MM.1S (cell line): ENCODE results near the gene CARTPT.

Source experiments
- DNase-seq: peaks from one replicate; pipeline ENCODE4 v3.0.0-alpha.2; 2015
- H2AFZ ChIP-seq: fragments of 300-600 bp; sonication (generic); 2 replicates; pipeline ENCODE4 v1.6.0; 2016; ENCODE audit warnings: antibody characterized with exemption, low read length
- H3F3A ChIP-seq: fragments of 300-600 bp; sonication (generic); 2 replicates; pipeline ENCODE4 v1.6.1; 2016; ENCODE audit warnings: mild to moderate bottlenecking, antibody characterized with exemption, low read length, moderate library complexity, mixed read lengths; ENCODE audit not compliant: insufficient read depth
- H3K27ac ChIP-seq: fragments of 300-600 bp; sonication (generic); 2 replicates; pipeline ENCODE4 v1.5.1; 2016; ENCODE audit warnings: mild to moderate bottlenecking, low read length
- H3K27me3 ChIP-seq: fragments of 300-600 bp; sonication (generic); replicated peaks from 2 replicates; pipeline ENCODE4 v1.6.0; 2016; ENCODE audit warnings: low read length; ENCODE audit not compliant: insufficient read depth
- H3K36me3 ChIP-seq: fragments of 300-600 bp; sonication (generic); replicated peaks from 2 replicates; pipeline ENCODE4 v1.6.1; 2016; ENCODE audit warnings: mild to moderate bottlenecking, low read length, mixed read lengths; ENCODE audit not compliant: insufficient read depth
- H3K4me1 ChIP-seq: fragments of 300-600 bp; sonication (generic); 2 replicates; pipeline ENCODE4 v1.6.1; 2016; ENCODE audit warnings: low read length, mixed read lengths
- H3K4me2 ChIP-seq: fragments of 300-600 bp; sonication (generic); 2 replicates; pipeline ENCODE4 v1.6.0; 2016; ENCODE audit warnings: low read depth, low read length
- H3K4me3 ChIP-seq: fragments of 300-600 bp; sonication (generic); 2 replicates; pipeline ENCODE4 v1.5.1; 2016; ENCODE audit warnings: low read length, mixed read lengths
- H3K79me2 ChIP-seq: fragments of 300-600 bp; sonication (generic); 2 replicates; pipeline ENCODE4 v1.6.1; 2016; ENCODE audit warnings: mixed run types, low read length, mixed read lengths
- H3K9ac ChIP-seq: fragments of 300-600 bp; sonication (generic); 2 replicates; pipeline ENCODE4 v1.6.1; 2016; ENCODE audit warnings: low read length, mixed read lengths
- H3K9me2 ChIP-seq: fragments of 300-600 bp; sonication (generic); replicated peaks from 2 replicates; pipeline ENCODE4 v1.6.1; 2016; ENCODE audit warnings: mild to moderate bottlenecking, low read length, mixed read lengths; ENCODE audit not compliant: insufficient read depth
- H3K9me3 ChIP-seq: fragments of 300-600 bp; sonication (generic); replicated peaks from 2 replicates; pipeline ENCODE4 v1.6.1; 2016; ENCODE audit warnings: mild to moderate bottlenecking, low read length, mixed read lengths; ENCODE audit not compliant: insufficient read depth
- H4K20me1 ChIP-seq: fragments of 300-600 bp; sonication (generic); 2 replicates; pipeline ENCODE4 v1.6.1; 2016; ENCODE audit warnings: mild to moderate bottlenecking, low read length, moderate library complexity, mixed read lengths; ENCODE audit not compliant: insufficient read depth
- EZH2 ChIP-seq: fragments of 300-600 bp; sonication (generic); optimal IDR thresholded peaks from 2 replicates; pipeline ENCODE3; 2017; ENCODE audit warnings: low read depth, mild to moderate bottlenecking, antibody characterized with exemption, low read length, mixed read lengths
- EZH2phosphoT487 ChIP-seq: fragments of 300-600 bp; sonication (generic); IDR thresholded peaks from 2 replicates; pipeline ENCODE4 v1.6.1; 2018; ENCODE audit warnings: antibody characterized with exemption, low read length
- TF ChIP-seq, protein P1 (sequence below): fragments of 300-600 bp; sonication (generic); IDR thresholded peaks from 2 replicates; pipeline ENCODE4 v1.5.1; 2016; ENCODE audit warnings: antibody characterized with exemption, low read length, mixed read lengths

Gene CARTPT

DNA sequence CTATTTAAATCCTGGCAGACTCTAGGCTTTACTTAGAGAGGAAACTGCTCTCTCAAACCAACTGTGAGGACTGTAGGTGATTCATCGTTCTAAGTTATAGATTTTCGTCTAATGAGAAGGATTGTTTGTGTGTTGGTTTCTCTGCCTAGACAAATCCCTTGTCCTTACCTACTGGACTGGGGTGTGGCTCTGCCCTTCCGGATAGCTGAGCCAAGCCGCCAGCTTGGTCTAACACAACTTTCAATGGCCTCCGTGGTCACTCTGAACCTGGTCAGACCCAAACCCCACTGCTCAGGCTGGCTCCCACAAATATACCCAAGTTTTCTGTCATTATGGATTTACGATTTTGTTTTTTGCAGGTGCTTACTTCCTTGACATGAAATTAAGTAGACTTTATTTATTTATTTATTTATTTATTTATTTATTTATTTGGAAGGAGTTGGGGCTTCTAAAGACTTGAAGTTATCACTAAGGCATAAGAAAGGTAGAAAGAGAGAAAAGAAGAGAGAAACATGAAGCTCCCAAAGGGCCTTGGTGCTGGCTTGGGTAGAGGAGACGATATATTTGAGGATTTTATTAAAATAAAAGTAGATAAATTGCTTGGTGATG, 19.0 kb downstream of the CARTPT start:
- no peak overlapping the region for H3K4me2 ChIP-seq
- no peaks in the 10 kb centered on the region for H3F3A ChIP-seq
- no peak overlapping the region for H3K9ac ChIP-seq
- H3K4me1 ChIP-seq = peaks cover 13% of the 10 kb centered on the region; the same call in 1 of the 2 replicates
- no peak for DNase-seq
- no peaks in the 10 kb centered on the region for H3K9me3 ChIP-seq
- no peak overlapping the region for H3K4me3 ChIP-seq
- no peaks in the 10 kb centered on the region for H4K20me1 ChIP-seq
- no peaks in the 10 kb centered on the region for H3K79me2 ChIP-seq
- TF ChIP-seq EZH2 (no peak), EZH2phosphoT487 (no peak)
- TF ChIP-seq, protein P1, sequence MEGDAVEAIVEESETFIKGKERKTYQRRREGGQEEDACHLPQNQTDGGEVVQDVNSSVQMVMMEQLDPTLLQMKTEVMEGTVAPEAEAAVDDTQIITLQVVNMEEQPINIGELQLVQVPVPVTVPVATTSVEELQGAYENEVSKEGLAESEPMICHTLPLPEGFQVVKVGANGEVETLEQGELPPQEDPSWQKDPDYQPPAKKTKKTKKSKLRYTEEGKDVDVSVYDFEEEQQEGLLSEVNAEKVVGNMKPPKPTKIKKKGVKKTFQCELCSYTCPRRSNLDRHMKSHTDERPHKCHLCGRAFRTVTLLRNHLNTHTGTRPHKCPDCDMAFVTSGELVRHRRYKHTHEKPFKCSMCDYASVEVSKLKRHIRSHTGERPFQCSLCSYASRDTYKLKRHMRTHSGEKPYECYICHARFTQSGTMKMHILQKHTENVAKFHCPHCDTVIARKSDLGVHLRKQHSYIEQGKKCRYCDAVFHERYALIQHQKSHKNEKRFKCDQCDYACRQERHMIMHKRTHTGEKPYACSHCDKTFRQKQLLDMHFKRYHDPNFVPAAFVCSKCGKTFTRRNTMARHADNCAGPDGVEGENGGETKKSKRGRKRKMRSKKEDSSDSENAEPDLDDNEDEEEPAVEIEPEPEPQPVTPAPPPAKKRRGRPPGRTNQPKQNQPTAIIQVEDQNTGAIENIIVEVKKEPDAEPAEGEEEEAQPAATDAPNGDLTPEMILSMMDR = no peak
- H3K36me3 ChIP-seq = no peaks in the 10 kb centered on the region
- H3K27ac ChIP-seq = no peak overlapping the region
- no peaks in the 10 kb centered on the region for H3K9me2 ChIP-seq
- H3K27me3 ChIP-seq = no peaks in the 10 kb centered on the region; the same call in 1 of the 2 replicates
- H2AFZ ChIP-seq = no peak overlapping the region

DNA sequence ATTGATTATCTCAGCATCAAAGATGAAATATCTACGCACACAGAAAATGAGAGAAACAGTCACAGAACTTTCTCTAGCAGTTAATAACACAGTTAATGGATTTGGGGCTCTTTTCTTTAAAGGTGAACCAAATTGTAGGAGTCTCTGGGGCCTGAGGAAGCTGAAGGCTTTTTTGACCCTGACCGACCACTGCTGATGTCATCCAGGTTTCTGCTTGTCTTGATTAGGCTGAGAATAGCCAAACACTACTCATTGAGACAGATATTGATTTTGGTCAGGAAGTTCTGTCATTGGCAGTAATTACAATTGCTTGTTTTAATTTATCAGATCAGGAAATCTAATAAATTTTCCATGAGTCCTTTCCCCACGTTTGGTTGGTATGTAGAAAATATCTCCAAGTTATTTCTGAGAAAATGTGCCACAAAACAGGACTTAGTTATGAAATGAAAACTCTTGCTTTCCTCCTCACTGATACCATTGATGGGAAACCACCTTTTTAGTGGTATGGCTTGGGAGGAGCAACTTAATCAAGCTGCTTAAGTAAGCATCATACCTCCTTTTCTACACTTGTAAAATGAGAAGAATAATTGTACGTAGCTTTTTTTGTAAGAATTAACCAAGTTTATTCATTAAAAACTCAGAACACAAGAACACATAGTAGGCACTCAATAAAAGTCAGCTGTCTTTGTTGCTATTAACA, 19.7 kb downstream of the CARTPT start:
- Histone ChIP-seq H3K9me3 (no peaks in the 10 kb centered on the region), H3K27me3 (no peaks in the 10 kb centered on the region; the same call in 1 of the 2 replicates), H3K9me2 (no peaks in the 10 kb centered on the region), H3K9ac (no peak overlapping the region), H4K20me1 (no peaks in the 10 kb centered on the region), H3F3A (no peaks in the 10 kb centered on the region), H3K4me1 (peaks cover 13% of the 10 kb centered on the region; the same call in 1 of the 2 replicates), H2AFZ (no peak overlapping the region), H3K27ac (no peak overlapping the region), H3K79me2 (no peaks in the 10 kb centered on the region), H3K4me3 (no peak overlapping the region), H3K36me3 (no peaks in the 10 kb centered on the region), H3K4me2 (no peak overlapping the region)
- DNase-seq = no peak
- TF ChIP-seq EZH2 = no peak
- TF ChIP-seq EZH2phosphoT487 = no peak
- TF ChIP-seq, protein P1 = no peak

DNA sequence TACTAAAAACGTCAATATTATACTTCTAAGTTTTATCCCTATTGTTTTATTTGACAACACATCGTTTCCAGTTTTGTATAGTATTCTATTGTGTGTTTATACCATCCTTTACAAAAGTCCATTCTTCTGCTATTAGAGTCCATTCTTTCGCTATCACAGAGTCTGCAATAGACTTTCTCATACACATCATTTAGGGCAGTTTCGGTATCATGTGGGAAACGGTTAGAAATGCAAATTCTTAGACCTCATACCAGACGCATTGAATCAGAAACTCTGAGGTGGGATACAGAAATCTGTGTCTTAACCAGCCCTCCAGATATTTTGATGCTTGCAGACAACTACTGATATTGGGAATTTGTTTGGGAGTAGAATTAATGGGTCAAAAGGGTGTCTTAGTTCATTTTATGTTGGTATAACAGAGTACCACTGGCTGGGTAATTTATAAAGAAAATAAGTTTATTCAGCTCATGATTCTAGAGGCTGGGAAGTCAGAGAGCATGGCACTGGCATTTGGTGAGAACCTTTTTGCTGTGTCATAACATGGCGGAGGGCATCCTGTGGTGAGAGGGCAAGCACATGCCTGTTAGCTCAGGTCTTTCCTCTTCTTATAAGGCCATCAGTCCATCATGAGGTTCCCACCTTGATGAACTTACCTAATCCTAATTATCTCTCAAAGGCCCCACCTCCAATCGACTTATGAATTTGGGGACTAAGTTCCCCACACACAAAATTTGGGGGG, 21.1 kb downstream of the CARTPT start:
- no peaks in the 10 kb centered on the region; the same call in 1 of the 2 replicates for H3K27me3 ChIP-seq
- H3K4me1 ChIP-seq = peaks cover 13% of the 10 kb centered on the region; the same call in 1 of the 2 replicates
- H3F3A ChIP-seq = no peaks in the 10 kb centered on the region
- no peaks in the 10 kb centered on the region for H3K9me2 ChIP-seq
- no peak overlapping the region for H3K4me2 ChIP-seq
- no peaks in the 10 kb centered on the region for H3K36me3 ChIP-seq
- H4K20me1 ChIP-seq = no peaks in the 10 kb centered on the region
- H3K79me2 ChIP-seq = no peaks in the 10 kb centered on the region
- H3K27ac ChIP-seq = no peak overlapping the region
- no peak overlapping the region for H2AFZ ChIP-seq
- H3K9ac ChIP-seq = no peak overlapping the region
- H3K9me3 ChIP-seq = no peaks in the 10 kb centered on the region
- TF ChIP-seq EZH2 (no peak), EZH2phosphoT487 (no peak)
- TF ChIP-seq, protein P1 = no peak
- DNase-seq = peak; percentile 47
- no peak overlapping the region for H3K4me3 ChIP-seq
